Measurements from ENCODE around the gene KLHL29. TPM values are rescaled to one million over a fixed set of nuclear protein-coding genes. Genes with fewer than 3 reads are reported as not detected.

KLHL29 gene
- total and polyA plus RNA-seq, 2 experiments from 2014 or later = 1.5 to 6.5 TPM

DNA sequence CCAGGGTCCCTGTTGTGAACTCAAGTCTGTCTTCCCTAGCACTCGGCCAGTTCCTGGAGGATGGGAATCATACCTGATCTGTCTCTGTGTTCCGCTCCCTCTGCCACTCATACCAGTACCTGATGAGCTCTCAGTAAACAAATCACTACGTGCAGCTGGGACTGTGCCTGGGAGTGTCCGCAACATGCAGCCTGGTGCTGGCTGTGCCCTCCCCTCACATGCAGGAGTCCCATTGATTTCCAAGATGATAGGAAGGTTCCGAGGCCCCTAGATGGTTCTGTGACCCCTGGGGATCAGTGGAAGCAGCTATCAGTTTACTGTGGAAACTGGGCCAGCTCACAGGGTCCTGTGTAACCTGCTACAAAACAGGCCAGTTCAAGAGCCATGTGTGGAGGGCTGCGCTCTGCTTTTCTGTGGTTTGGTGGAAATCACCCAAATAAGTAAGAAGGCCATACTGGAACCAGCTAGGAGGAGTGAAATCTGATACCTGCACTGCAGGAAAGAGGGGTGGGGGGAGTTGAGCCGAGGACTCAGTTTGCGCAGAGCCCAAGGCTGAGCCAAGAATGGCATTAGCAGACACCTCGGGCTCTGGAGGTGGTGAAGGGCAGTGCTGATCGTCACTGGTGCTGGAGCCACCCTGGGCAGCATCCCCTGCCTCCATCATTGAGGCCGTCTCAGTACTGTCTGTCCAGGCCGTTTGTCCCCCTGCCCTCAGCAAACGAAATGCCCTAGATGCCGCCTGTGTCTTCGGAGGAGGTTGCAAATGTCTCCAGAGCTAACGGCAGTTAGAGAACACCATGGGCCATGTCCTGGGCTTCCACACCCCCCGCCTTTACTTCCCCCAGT lies 93.3 kb downstream of the KLHL29 start:
- no peaks in the 10 kb centered on the region for H3K9me2 ChIP-seq (ENCODE audit: insufficient read depth)
- H3K36me3 Mint-ChIP-seq (ENCODE audit: low read depth) = no peaks in the 10 kb centered on the region
- H3K27me3 ChIP-seq (ENCODE audit: insufficient read depth) = peaks cover 13% of the 10 kb centered on the region
- DNase-seq (ENCODE audit: low spot score) = peak; percentile 62
- H3K4me2 ChIP-seq = peak overlapping the region; percentile 69
- peak overlapping the region; percentile 91 for H2AFZ ChIP-seq
- no peaks in the 10 kb centered on the region; the same call in 1 of the 2 replicates for H3K36me3 ChIP-seq (ENCODE audit: insufficient read depth)
- H3K27me3 Mint-ChIP-seq (ENCODE audit: insufficient read depth, low read depth, poor library complexity) = peaks cover 24% of the 10 kb centered on the region
- peak; percentile 67 for ATAC-seq
- peak overlapping the region; percentile 18; the same call in 1 of the 3 replicates for H3K4me3 Mint-ChIP-seq
- H3F3A ChIP-seq (replicated peaks; ENCODE audit: low read depth) = 0 out of 2 replicates have a peak, but pooled peaks cover 4% of the 10 kb centered on the region
- no peaks in the 10 kb centered on the region for H4K20me1 ChIP-seq (replicated peaks; ENCODE audit: insufficient read depth)
- no peaks in the 10 kb centered on the region for H3K9me3 Mint-ChIP-seq
- peaks cover 53% of the 10 kb centered on the region for H3K4me1 Mint-ChIP-seq
- TF ChIP-seq JUNB (IDR thresholded peaks at IDR 0.05; ENCODE audit: unreplicated experiment) = no peak
- H3K4me1 ChIP-seq (ENCODE audit: insufficient read depth) = peaks cover 28% of the 10 kb centered on the region
- no peak overlapping the region for H3K27ac ChIP-seq (ENCODE audit: low read depth)
- no peak overlapping the region for H3K4me3 ChIP-seq
- H3K27ac Mint-ChIP-seq = no peak overlapping the region; the same call in 1 of the 2 replicates
- no peaks in the 10 kb centered on the region for H3K79me2 ChIP-seq (replicated peaks; ENCODE audit: insufficient read depth)

- Histone ChIP-seq H3K9me2 (ENCODE audit: insufficient read depth) (no peaks in the 10 kb centered on the region), H3F3A (replicated peaks; ENCODE audit: low read depth) (0 out of 2 replicates have a peak, but pooled peaks cover 4% of the 10 kb centered on the region), H2AFZ (no peak overlapping the region), H3K27me3 (ENCODE audit: insufficient read depth) (peaks cover 5% of the 10 kb centered on the region), H3K27ac (ENCODE audit: low read depth) (no peak overlapping the region), H3K4me2 (no peak overlapping the region; the same call in 1 of the 2 replicates), H3K4me1 (ENCODE audit: insufficient read depth) (peaks cover 26% of the 10 kb centered on the region), H3K36me3 (ENCODE audit: insufficient read depth) (no peaks in the 10 kb centered on the region), H4K20me1 (replicated peaks; ENCODE audit: insufficient read depth) (no peaks in the 10 kb centered on the region), H3K4me3 (no peak overlapping the region), H3K79me2 (replicated peaks; ENCODE audit: insufficient read depth) (no peaks in the 10 kb centered on the region)
- H3K36me3 Mint-ChIP-seq (ENCODE audit: low read depth) = no peaks in the 10 kb centered on the region
- H3K9me3 Mint-ChIP-seq = no peaks in the 10 kb centered on the region
- TF ChIP-seq NANOG (IDR thresholded peaks at IDR 0.05; ENCODE audit: borderline replicate concordance) = no peak
- TF ChIP-seq EZH2 (IDR thresholded peaks at IDR 0.05; ENCODE audit: low read depth, unreplicated experiment) = no peak
- TF ChIP-seq REST (IDR thresholded peaks at IDR 0.05; ENCODE audit: unreplicated experiment) = no peak
- H3K27ac Mint-ChIP-seq = no peak overlapping the region
- no peak for DNase-seq (ENCODE audit: low spot score)
- peaks cover 53% of the 10 kb centered on the region for H3K4me1 Mint-ChIP-seq
- ATAC-seq = no peak
- peaks cover 23% of the 10 kb centered on the region for H3K27me3 Mint-ChIP-seq (ENCODE audit: insufficient read depth, low read depth, poor library complexity)
- peak overlapping the region; percentile 18; the same call in 1 of the 3 replicates for H3K4me3 Mint-ChIP-seq
Measured at GRCh38 chr2:23478933-23479683, 94.1 kb downstream of the KLHL29 start.
